HG02610 (cell line): Measurements from ENCODE around the gene DRC7.
A peak's percentile ranks its signal among the peaks of the same experiment; 100 is the strongest.

ENCODE experiments used
- ATAC-seq: cut with Tn5 transposase; IDR thresholded peaks from one replicate; pipeline ENCODE4 v1.9.1; 2021; ENCODE audit warnings: mild to moderate bottlenecking, moderate library complexity; ENCODE audit not compliant: unreplicated experiment

The DRC7 gene

GRCh38 chr16:57675741-57676551 is 18.7 kb upstream of the DRC7 start:
- ATAC-seq, result no peak

- no peak for ATAC-seq
Observed at GRCh38 chr16:57676553-57677085, 18.0 kb upstream of the DRC7 start.

GRCh38 chr16:57677622-57678369 is 16.8 kb upstream of the DRC7 start:
- ATAC-seq, result no peak

GRCh38 chr16:57679016-57679415 is 15.6 kb upstream of the DRC7 start:
- no peak for ATAC-seq

GRCh38 chr16:57679767-57680482 is 14.7 kb upstream of the DRC7 start:
- ATAC-seq, result no peak

GRCh38 chr16:57680842-57681375 is 13.7 kb upstream of the DRC7 start:
- no peak for ATAC-seq

- ATAC-seq, result no peak
Observed at GRCh38 chr16:57681950-57682728, 12.5 kb upstream of the DRC7 start.

- no peak for ATAC-seq
Observed at GRCh38 chr16:57682809-57683635, 11.6 kb upstream of the DRC7 start.

- no peak for ATAC-seq
Observed at GRCh38 chr16:57683636-57684545, 10.7 kb upstream of the DRC7 start.

GRCh38 chr16:57684626-57685358 is 9.8 kb upstream of the DRC7 start:
- ATAC-seq, result no peak

GRCh38 chr16:57685633-57686032 is 9.0 kb upstream of the DRC7 start:
- no peak for ATAC-seq

- ATAC-seq, result no peak
Observed at GRCh38 chr16:57686577-57686976, 8.0 kb upstream of the DRC7 start.

GRCh38 chr16:57687363-57687929 is 7.2 kb upstream of the DRC7 start:
- no peak for ATAC-seq

- ATAC-seq, result no peak
Observed at GRCh38 chr16:57688487-57688986, 6.1 kb upstream of the DRC7 start.

- ATAC-seq, result no peak
Observed at GRCh38 chr16:57688987-57689761, 5.4 kb upstream of the DRC7 start.

GRCh38 chr16:57689762-57690558 is 4.6 kb upstream of the DRC7 start:
- peak; percentile 68 for ATAC-seq
